MM.1S (cell line): Measurements from ENCODE around the gene FAM98A.

Experiments used
- DNase-seq: peaks from one replicate; pipeline ENCODE4 v3.0.0-alpha.2; 2015
- H2AFZ ChIP-seq: fragments of 300-600 bp; sonication (generic); 2 replicates; pipeline ENCODE4 v1.6.0; 2016; ENCODE audit warnings: antibody characterized with exemption, low read length
- H3F3A ChIP-seq: fragments of 300-600 bp; sonication (generic); 2 replicates; pipeline ENCODE4 v1.6.1; 2016; ENCODE audit warnings: mild to moderate bottlenecking, antibody characterized with exemption, low read length, moderate library complexity, mixed read lengths; ENCODE audit not compliant: insufficient read depth
- H3K27ac ChIP-seq: fragments of 300-600 bp; sonication (generic); 2 replicates; pipeline ENCODE4 v1.5.1; 2016; ENCODE audit warnings: mild to moderate bottlenecking, low read length
- H3K27me3 ChIP-seq: fragments of 300-600 bp; sonication (generic); replicated peaks from 2 replicates; pipeline ENCODE4 v1.6.0; 2016; ENCODE audit warnings: low read length; ENCODE audit not compliant: insufficient read depth
- H3K36me3 ChIP-seq: fragments of 300-600 bp; sonication (generic); replicated peaks from 2 replicates; pipeline ENCODE4 v1.6.1; 2016; ENCODE audit warnings: mild to moderate bottlenecking, low read length, mixed read lengths; ENCODE audit not compliant: insufficient read depth
- H3K4me1 ChIP-seq: fragments of 300-600 bp; sonication (generic); 2 replicates; pipeline ENCODE4 v1.6.1; 2016; ENCODE audit warnings: low read length, mixed read lengths
- H3K4me2 ChIP-seq: fragments of 300-600 bp; sonication (generic); 2 replicates; pipeline ENCODE4 v1.6.0; 2016; ENCODE audit warnings: low read depth, low read length
- H3K4me3 ChIP-seq: fragments of 300-600 bp; sonication (generic); 2 replicates; pipeline ENCODE4 v1.5.1; 2016; ENCODE audit warnings: low read length, mixed read lengths
- H3K79me2 ChIP-seq: fragments of 300-600 bp; sonication (generic); 2 replicates; pipeline ENCODE4 v1.6.1; 2016; ENCODE audit warnings: mixed run types, low read length, mixed read lengths
- H3K9ac ChIP-seq: fragments of 300-600 bp; sonication (generic); 2 replicates; pipeline ENCODE4 v1.6.1; 2016; ENCODE audit warnings: low read length, mixed read lengths
- H3K9me2 ChIP-seq: fragments of 300-600 bp; sonication (generic); replicated peaks from 2 replicates; pipeline ENCODE4 v1.6.1; 2016; ENCODE audit warnings: mild to moderate bottlenecking, low read length, mixed read lengths; ENCODE audit not compliant: insufficient read depth
- H3K9me3 ChIP-seq: fragments of 300-600 bp; sonication (generic); replicated peaks from 2 replicates; pipeline ENCODE4 v1.6.1; 2016; ENCODE audit warnings: mild to moderate bottlenecking, low read length, mixed read lengths; ENCODE audit not compliant: insufficient read depth
- H4K20me1 ChIP-seq: fragments of 300-600 bp; sonication (generic); 2 replicates; pipeline ENCODE4 v1.6.1; 2016; ENCODE audit warnings: mild to moderate bottlenecking, low read length, moderate library complexity, mixed read lengths; ENCODE audit not compliant: insufficient read depth
- EZH2 ChIP-seq: fragments of 300-600 bp; sonication (generic); optimal IDR thresholded peaks from 2 replicates; pipeline ENCODE3; 2017; ENCODE audit warnings: low read depth, mild to moderate bottlenecking, antibody characterized with exemption, low read length, mixed read lengths
- EZH2phosphoT487 ChIP-seq: fragments of 300-600 bp; sonication (generic); IDR thresholded peaks from 2 replicates; pipeline ENCODE4 v1.6.1; 2018; ENCODE audit warnings: antibody characterized with exemption, low read length
- TF ChIP-seq, protein P1 (sequence below): fragments of 300-600 bp; sonication (generic); IDR thresholded peaks from 2 replicates; pipeline ENCODE4 v1.5.1; 2016; ENCODE audit warnings: antibody characterized with exemption, low read length, mixed read lengths

FAM98A gene

DNA sequence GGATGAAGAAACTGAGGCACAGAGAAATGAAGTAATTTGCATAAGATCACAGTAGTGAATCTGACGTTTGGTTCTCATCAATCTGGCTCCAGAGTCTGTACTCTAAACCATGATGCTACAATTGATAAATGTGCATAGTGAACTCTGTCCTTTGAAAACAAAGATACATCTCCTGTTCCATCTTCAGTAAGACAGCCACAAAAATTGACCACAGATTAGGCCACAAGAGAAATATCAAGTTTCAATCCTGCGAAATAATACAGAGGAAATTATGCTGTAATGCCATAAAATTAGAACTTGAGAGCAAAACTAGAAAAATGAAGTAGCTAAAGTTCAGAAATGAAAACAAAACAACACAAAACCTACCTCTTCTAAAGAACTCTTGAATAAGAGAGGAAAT is 28.4 kb downstream of the FAM98A start:
- no peak for TF ChIP-seq EZH2
- peaks cover 6% of the 10 kb centered on the region for H3F3A ChIP-seq
- peak overlapping the region; percentile 4; the same call in 1 of the 2 replicates for H3K27ac ChIP-seq
- H2AFZ ChIP-seq, result no peak overlapping the region
- no peaks in the 10 kb centered on the region for H3K9me2 ChIP-seq
- peak; percentile 46 for DNase-seq
- peaks cover 7% of the 10 kb centered on the region for H3K4me1 ChIP-seq
- no peak overlapping the region for H3K4me2 ChIP-seq
- H3K9me3 ChIP-seq, result no peaks in the 10 kb centered on the region
- no peaks in the 10 kb centered on the region for H4K20me1 ChIP-seq
- H3K27me3 ChIP-seq, result no peaks in the 10 kb centered on the region
- no peak overlapping the region for H3K9ac ChIP-seq
- no peaks in the 10 kb centered on the region for H3K79me2 ChIP-seq
- no peaks in the 10 kb centered on the region for H3K36me3 ChIP-seq
- no peak overlapping the region for H3K4me3 ChIP-seq

DNA sequence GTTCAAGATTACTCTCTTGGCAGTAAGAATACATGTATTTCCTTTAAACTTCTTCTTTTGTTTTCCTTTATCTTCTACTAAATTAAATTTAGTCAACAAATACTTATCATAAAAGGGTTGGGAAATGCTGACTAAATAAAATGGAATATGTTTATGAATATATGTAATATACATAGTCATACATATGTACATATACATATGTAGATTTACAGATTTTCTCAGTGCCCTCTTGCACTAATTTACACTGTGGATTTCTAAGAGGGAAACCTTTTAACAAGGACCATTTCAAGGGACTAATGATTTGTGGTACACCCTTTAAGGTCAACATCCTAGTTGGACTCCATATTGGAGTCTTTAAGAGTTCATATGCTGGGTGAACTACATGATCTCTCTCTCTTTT is 37.2 kb downstream of the FAM98A start:
- no peak overlapping the region for H3K4me2 ChIP-seq
- no peaks in the 10 kb centered on the region for H3K9me2 ChIP-seq
- H3K79me2 ChIP-seq, result no peaks in the 10 kb centered on the region
- TF ChIP-seq, protein P1, sequence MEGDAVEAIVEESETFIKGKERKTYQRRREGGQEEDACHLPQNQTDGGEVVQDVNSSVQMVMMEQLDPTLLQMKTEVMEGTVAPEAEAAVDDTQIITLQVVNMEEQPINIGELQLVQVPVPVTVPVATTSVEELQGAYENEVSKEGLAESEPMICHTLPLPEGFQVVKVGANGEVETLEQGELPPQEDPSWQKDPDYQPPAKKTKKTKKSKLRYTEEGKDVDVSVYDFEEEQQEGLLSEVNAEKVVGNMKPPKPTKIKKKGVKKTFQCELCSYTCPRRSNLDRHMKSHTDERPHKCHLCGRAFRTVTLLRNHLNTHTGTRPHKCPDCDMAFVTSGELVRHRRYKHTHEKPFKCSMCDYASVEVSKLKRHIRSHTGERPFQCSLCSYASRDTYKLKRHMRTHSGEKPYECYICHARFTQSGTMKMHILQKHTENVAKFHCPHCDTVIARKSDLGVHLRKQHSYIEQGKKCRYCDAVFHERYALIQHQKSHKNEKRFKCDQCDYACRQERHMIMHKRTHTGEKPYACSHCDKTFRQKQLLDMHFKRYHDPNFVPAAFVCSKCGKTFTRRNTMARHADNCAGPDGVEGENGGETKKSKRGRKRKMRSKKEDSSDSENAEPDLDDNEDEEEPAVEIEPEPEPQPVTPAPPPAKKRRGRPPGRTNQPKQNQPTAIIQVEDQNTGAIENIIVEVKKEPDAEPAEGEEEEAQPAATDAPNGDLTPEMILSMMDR, result no peak
- TF ChIP-seq EZH2phosphoT487 (no peak), EZH2 (no peak)
- H3F3A ChIP-seq, result no peaks in the 10 kb centered on the region
- H4K20me1 ChIP-seq, result no peaks in the 10 kb centered on the region
- no peaks in the 10 kb centered on the region for H3K4me1 ChIP-seq
- DNase-seq, result no peak
- H3K27ac ChIP-seq, result no peak overlapping the region
- H3K36me3 ChIP-seq, result 0 out of 2 replicates have a peak, but pooled peaks cover 7% of the 10 kb centered on the region
- no peaks in the 10 kb centered on the region for H3K9me3 ChIP-seq
- H2AFZ ChIP-seq, result no peak overlapping the region
- H3K27me3 ChIP-seq, result no peaks in the 10 kb centered on the region
- no peak overlapping the region for H3K4me3 ChIP-seq
- no peak overlapping the region for H3K9ac ChIP-seq

DNA sequence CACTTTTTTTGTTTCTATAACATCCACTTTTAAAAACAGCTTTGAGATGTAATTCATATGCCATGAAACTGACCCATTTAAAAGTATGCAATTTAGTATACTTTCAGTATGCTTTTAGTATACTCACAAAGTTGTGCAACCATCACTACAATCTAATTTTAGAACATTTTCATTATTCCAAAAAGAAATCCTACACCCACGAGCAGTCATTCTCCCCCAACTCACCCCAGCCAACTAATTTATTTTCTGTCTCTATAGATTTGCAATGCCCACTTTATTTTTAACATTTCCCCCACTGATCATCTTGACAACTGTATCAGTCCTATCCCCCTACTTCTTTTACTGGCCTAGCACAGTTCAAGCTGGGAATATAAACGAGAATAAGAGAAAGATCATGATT is 39.1 kb downstream of the FAM98A start:
- no peak for DNase-seq
- Histone ChIP-seq H3K27ac (no peak overlapping the region), H3K9me2 (no peaks in the 10 kb centered on the region), H3K4me3 (no peak overlapping the region), H3K36me3 (peaks cover 7% of the 10 kb centered on the region; the same call in 1 of the 2 replicates), H3K9ac (no peak overlapping the region), H3K27me3 (no peaks in the 10 kb centered on the region), H3K4me1 (no peaks in the 10 kb centered on the region), H3K4me2 (no peak overlapping the region), H2AFZ (no peak overlapping the region), H4K20me1 (no peaks in the 10 kb centered on the region), H3F3A (no peaks in the 10 kb centered on the region), H3K9me3 (no peaks in the 10 kb centered on the region), H3K79me2 (no peaks in the 10 kb centered on the region)
- TF ChIP-seq, protein P1, result no peak
- TF ChIP-seq EZH2, result no peak

DNA sequence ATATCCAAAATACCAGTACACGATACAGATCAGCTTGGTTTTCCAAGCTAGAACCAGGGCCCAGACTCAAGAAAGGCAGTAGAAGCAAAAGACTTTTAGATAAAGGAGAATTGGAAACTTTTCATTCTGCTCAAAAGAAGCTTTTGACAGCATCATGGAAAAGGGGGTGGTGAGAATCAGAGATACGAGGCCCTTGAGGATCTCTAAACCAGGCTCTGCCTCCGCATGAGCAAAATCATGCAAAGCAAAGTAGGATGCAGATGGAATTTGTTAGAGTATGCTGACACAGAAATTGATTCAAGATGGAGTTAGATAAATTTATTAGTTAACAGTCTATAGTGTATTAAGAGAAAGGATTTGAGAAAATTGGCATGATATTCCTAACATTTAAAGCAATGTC is 39.8 kb downstream of the FAM98A start:
- Histone ChIP-seq H3F3A (no peaks in the 10 kb centered on the region), H3K9me2 (no peaks in the 10 kb centered on the region), H4K20me1 (no peaks in the 10 kb centered on the region), H2AFZ (no peak overlapping the region), H3K9me3 (no peaks in the 10 kb centered on the region), H3K9ac (no peak overlapping the region), H3K4me1 (no peaks in the 10 kb centered on the region), H3K79me2 (no peaks in the 10 kb centered on the region), H3K36me3 (peaks cover 6% of the 10 kb centered on the region; the same call in 1 of the 2 replicates), H3K27me3 (no peaks in the 10 kb centered on the region), H3K4me2 (no peak overlapping the region), H3K4me3 (no peak overlapping the region), H3K27ac (no peak overlapping the region)
- TF ChIP-seq, protein P1, result no peak
- TF ChIP-seq EZH2phosphoT487 (no peak), EZH2 (no peak)
- DNase-seq, result no peak
